Calu3 (cell line): Measurements from ENCODE around the gene CASP12. TPM values are rescaled to one million over a fixed set of nuclear protein-coding genes. Genes with fewer than 3 reads are reported as not detected.

Source experiments
- BruUV-seq: library from RNA; stranded (reverse); fragments of 400-500 nt; replicated peaks from 2 replicates; lab custom pipeline; 2021; lab: Mats Ljungman, UMichigan
- CTCF ChIA-PET: fragments of 300-600 bp; sonication (Branson Sonifier 250); formaldehyde crosslinking; loops from one replicate; lab custom pipeline; 2022; ENCODE audit warnings: antibody characterized with exemption; lab: Charles Lee
- DNase-seq: peaks from one replicate; pipeline ENCODE4 v3.0.0; 2022
- H3K27ac Mint-ChIP-seq: one replicate; pipeline ENCODE4 v1.8.0; 2022; ENCODE audit warnings: mixed read lengths; ENCODE audit not compliant: unreplicated experiment
- H3K27me3 Mint-ChIP-seq: one replicate; pipeline ENCODE4 v1.8.0; 2022; ENCODE audit warnings: mixed read lengths; ENCODE audit not compliant: unreplicated experiment
- H3K36me3 Mint-ChIP-seq: one replicate; pipeline ENCODE4 v1.8.0; 2022; ENCODE audit warnings: mild to moderate bottlenecking, moderate library complexity, mixed read lengths; ENCODE audit not compliant: insufficient read depth, unreplicated experiment
- H3K4me1 Mint-ChIP-seq: one replicate; pipeline ENCODE4 v1.8.0; 2022; ENCODE audit warnings: mild to moderate bottlenecking, low read depth, mixed read lengths; ENCODE audit not compliant: unreplicated experiment
- H3K4me3 Mint-ChIP-seq: one replicate; pipeline ENCODE4 v1.8.0; 2022; ENCODE audit warnings: mild to moderate bottlenecking, low read depth, moderate library complexity, mixed read lengths; ENCODE audit not compliant: unreplicated experiment
- H3K9me3 Mint-ChIP-seq: one replicate; pipeline ENCODE4 v1.8.0; 2022; ENCODE audit warnings: low read depth, mixed read lengths; ENCODE audit not compliant: unreplicated experiment
- intact Hi-C: fragments of 100-400 bp; cut with micrococcal nuclease; formaldehyde crosslinking; loops from one replicate; pipeline ENCODE4 v1.10.0; 2022; ENCODE audit not compliant: unreplicated experiment
- total RNA-seq: library from RNA; stranded (reverse); gene quantifications from 2 replicates; pipeline ENCODE4 v1.2.3, GENCODE V29; 2022
- TF ChIP-seq, protein P1 (sequence below): fragments of 200-600 bp; IDR thresholded peaks from one replicate; pipeline ENCODE4 v1.8.0; 2022; ENCODE audit warnings: antibody characterized with exemption; ENCODE audit not compliant: unreplicated experiment

The CASP12 gene
- total RNA-seq, 1 experiment from 2014 or later: not detected

DNA sequence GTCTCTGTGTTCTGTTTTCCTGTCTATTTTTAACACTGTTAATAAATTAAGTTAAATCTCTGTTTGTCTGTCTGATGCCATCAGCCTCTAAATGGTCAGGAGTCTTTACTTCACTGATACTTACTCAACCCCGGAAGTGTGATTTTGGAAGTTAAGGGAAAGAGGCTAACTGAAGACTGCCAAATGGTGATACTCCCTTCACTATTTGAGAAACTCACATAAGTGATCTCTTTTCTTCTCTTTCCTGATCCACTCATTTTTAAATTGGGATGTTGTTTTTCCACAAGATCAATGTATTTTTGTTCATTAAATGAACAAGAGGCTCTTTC is 389 bp upstream of the CASP12 start:
- Mint-ChIP-seq H3K36me3 (no peaks in the 10 kb centered on the region), H3K27me3 (no peaks in the 10 kb centered on the region), H3K4me3 (no peak overlapping the region), H3K9me3 (peaks cover 5% of the 10 kb centered on the region), H3K4me1 (no peaks in the 10 kb centered on the region), H3K27ac (no peak overlapping the region)
- TF ChIP-seq, protein P1, sequence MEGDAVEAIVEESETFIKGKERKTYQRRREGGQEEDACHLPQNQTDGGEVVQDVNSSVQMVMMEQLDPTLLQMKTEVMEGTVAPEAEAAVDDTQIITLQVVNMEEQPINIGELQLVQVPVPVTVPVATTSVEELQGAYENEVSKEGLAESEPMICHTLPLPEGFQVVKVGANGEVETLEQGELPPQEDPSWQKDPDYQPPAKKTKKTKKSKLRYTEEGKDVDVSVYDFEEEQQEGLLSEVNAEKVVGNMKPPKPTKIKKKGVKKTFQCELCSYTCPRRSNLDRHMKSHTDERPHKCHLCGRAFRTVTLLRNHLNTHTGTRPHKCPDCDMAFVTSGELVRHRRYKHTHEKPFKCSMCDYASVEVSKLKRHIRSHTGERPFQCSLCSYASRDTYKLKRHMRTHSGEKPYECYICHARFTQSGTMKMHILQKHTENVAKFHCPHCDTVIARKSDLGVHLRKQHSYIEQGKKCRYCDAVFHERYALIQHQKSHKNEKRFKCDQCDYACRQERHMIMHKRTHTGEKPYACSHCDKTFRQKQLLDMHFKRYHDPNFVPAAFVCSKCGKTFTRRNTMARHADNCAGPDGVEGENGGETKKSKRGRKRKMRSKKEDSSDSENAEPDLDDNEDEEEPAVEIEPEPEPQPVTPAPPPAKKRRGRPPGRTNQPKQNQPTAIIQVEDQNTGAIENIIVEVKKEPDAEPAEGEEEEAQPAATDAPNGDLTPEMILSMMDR: no peak
- CTCF ChIA-PET: no interaction called here
- DNase-seq: no peak
- intact Hi-C loops: no loop called here
- no TSS peak for BruUV-seq

DNA sequence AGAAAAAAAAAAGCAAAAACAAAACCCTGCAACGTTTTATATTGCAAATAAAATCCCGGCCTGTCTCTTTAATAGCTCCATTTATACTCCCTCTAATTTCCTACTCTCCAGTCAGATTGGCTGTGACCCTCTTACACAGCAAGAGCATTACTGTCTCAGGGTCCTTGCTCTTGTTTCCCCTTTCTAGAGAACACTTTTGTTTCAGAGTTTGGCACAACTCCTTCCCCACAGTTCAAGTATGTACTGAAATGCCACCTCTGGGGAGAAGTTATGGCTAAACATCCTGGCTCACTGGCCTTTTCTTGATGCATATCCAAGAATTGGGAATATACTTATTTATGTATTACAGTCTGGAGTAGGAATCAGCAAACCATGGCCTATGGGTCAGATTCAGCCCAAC is 2.6 kb downstream of the CASP12 start:
- H3K4me1 Mint-ChIP-seq: no peaks in the 10 kb centered on the region
- CTCF ChIA-PET: no interaction called here
- TF ChIP-seq, protein P1: no peak
- H3K36me3 Mint-ChIP-seq: no peaks in the 10 kb centered on the region
- H3K27me3 Mint-ChIP-seq: no peaks in the 10 kb centered on the region
- intact Hi-C loops: no loop called here
- peaks cover 2% of the 10 kb centered on the region for H3K9me3 Mint-ChIP-seq
- no peak for DNase-seq
- BruUV-seq: no TSS peak
- no peak overlapping the region for H3K27ac Mint-ChIP-seq
- H3K4me3 Mint-ChIP-seq: no peak overlapping the region

DNA sequence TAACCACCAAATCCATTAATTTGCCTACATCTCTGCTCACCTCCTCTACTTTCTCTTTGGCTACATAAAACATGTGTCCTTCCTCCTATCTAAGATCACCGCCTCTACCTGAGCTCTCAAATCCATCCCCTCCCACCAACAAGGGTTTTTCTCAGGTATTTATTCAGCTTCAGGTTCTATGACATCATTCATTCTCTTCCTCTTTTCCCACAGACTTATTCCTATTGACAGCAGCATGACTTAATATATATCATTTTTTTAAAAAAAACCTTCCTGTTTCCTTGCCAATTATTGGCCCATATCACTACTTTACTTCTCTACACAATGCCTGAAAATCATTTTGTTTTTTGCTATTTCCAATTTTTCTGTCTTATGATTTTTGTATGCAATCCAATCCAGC is 4.4 kb downstream of the CASP12 start:
- Mint-ChIP-seq H3K36me3 (no peaks in the 10 kb centered on the region), H3K4me3 (no peak overlapping the region), H3K9me3 (peaks cover 2% of the 10 kb centered on the region), H3K27ac (no peak overlapping the region), H3K27me3 (no peaks in the 10 kb centered on the region), H3K4me1 (no peaks in the 10 kb centered on the region)
- no TSS peak for BruUV-seq
- CTCF ChIA-PET: no interaction called here
- TF ChIP-seq, protein P1: no peak
- intact Hi-C loops: no loop called here
- no peak for DNase-seq

DNA sequence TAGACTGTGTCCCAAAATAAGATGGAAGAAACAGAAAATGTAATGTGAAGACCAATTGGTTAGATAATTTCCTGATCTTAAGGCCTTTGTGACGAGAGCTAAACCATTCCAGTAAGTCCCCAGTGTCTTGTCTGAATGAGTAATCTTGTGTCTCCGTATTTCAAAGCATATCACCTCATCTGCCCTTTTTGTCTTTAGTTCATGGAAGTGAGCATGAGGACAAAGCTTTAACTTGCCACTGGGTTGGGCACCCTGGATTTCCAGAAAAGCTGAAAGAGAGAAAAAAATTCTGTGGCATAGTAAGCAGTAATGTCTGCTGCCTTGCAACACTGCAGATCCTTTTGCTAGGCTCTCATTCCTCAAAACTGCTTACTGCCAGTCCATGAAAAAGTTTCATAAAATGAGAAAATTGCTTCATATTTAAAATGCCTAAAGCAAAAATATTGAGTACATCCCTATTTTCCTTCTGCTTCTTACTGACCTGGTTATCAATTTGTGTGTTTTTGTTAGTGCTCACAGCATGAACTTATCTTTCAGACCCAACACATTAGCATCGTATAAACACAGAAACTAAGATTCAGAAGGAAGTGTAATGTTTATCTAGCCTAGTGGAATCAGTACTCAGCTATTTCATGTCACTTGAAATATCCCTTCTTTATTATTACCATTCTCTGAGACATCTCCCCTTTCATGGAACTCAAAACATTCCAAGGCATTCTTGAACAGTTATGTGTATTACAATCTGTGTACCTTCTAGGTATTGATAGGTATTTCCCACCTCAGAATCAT is 5.3 kb downstream of the CASP12 start:
- CTCF ChIA-PET: no interaction called here
- no TSS peak for BruUV-seq
- no peaks in the 10 kb centered on the region for H3K27me3 Mint-ChIP-seq

More for the DNA sequence above, 5.3 kb downstream of the CASP12 start:
- Mint-ChIP-seq H3K4me3 (no peak overlapping the region), H3K9me3 (peaks cover 2% of the 10 kb centered on the region), H3K27ac (no peak overlapping the region), H3K4me1 (no peaks in the 10 kb centered on the region), H3K36me3 (no peaks in the 10 kb centered on the region)
- no peak for DNase-seq
- intact Hi-C loops: no loop called here
- TF ChIP-seq, protein P1: no peak
